ENCODE results near the gene CDIPT. TPM values are rescaled to one million over a fixed set of nuclear protein-coding genes. Genes with fewer than 3 reads are reported as not detected.

Gene CDIPT
- total and polyA plus RNA-seq, 2 of the 13 experiments (the other 11 are each of a cell fraction or from before 2014, with no cell fraction given), result 54.9 to 97.5 TPM

- peak; percentile 68; the same call in 1 of the 2 replicates for TF ChIP-seq ZXDC (CRISPR knock-in tag; IDR thresholded peaks at IDR 0.05)
- TF ChIP-seq ZNF569 (CRISPR knock-in tag; IDR thresholded peaks at IDR 0.05; ENCODE audit: borderline replicate concordance), result no peak; the same call in 1 of the 2 replicates
- peak; percentile 64 for TF ChIP-seq ZNF292 (CRISPR knock-in tag; IDR thresholded peaks at IDR 0.05; ENCODE audit: borderline replicate concordance, low read depth)
- peak; percentile 64; the same call in 1 of the 2 replicates for TF ChIP-seq MYC (CRISPR knock-in tag; IDR thresholded peaks at IDR 0.05; ENCODE audit: borderline replicate concordance)
- peak; percentile 94 for TF ChIP-seq RELA (CRISPR knock-in tag; IDR thresholded peaks at IDR 0.05)
- no peak for TF ChIP-seq CREBL2 (CRISPR knock-in tag; IDR thresholded peaks at IDR 0.05; ENCODE audit: borderline replicate concordance)
- TF ChIP-seq ZNF280D (CRISPR knock-in tag; IDR thresholded peaks at IDR 0.05), result peak; percentile 79
- TF ChIP-seq DZIP1 (CRISPR knock-in tag; IDR thresholded peaks at IDR 0.05), result no peak
- 0 out of 2 replicates have a peak, but pooled peaks have one; percentile 61 for TF ChIP-seq ZNF513 (CRISPR knock-in tag; conservative IDR thresholded peaks at IDR 0.05)
- peak; percentile 56 for TF ChIP-seq UBTF (CRISPR knock-in tag; IDR thresholded peaks at IDR 0.05)
Observed at GRCh38 chr16:29811170-29811895, 51.7 kb downstream of the CDIPT start (continued).
